ENCODE results near the gene CDC26.

DNA sequence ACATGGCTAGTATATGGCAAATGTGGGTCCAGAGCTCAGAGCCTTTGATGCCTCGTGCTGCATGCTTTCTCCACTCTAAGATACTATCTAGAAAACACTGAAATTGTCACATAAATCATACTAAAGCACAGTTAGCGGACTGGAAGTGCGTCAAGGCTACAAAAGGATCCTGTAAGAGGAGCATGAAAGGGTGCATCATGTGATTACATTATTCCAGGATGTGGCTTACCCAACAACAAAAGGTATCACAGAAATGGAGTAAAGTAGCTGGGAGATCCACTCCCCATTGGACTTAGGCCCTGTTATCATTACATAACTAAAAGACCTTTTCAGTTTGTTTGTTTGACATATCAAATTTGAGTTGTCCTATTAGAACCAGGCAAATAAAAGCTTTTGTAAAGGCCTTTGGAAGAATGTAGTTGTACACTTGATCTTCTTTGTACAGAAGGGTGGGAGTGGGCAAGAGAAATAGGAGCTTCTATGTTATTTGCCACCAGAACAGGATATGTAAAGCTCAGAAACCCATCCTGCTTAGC is 47.2 kb downstream of the CDC26 start:
- TF ChIP-seq, protein P1, sequence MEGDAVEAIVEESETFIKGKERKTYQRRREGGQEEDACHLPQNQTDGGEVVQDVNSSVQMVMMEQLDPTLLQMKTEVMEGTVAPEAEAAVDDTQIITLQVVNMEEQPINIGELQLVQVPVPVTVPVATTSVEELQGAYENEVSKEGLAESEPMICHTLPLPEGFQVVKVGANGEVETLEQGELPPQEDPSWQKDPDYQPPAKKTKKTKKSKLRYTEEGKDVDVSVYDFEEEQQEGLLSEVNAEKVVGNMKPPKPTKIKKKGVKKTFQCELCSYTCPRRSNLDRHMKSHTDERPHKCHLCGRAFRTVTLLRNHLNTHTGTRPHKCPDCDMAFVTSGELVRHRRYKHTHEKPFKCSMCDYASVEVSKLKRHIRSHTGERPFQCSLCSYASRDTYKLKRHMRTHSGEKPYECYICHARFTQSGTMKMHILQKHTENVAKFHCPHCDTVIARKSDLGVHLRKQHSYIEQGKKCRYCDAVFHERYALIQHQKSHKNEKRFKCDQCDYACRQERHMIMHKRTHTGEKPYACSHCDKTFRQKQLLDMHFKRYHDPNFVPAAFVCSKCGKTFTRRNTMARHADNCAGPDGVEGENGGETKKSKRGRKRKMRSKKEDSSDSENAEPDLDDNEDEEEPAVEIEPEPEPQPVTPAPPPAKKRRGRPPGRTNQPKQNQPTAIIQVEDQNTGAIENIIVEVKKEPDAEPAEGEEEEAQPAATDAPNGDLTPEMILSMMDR (IDR thresholded peaks at IDR 0.05) = no peak
- TF ChIP-seq POLR2A (IDR thresholded peaks at IDR 0.05) = no peak

All from tibial nerve (tissue), 3 donors.